ENCODE results near the gene LPP.

The LPP gene

DNA sequence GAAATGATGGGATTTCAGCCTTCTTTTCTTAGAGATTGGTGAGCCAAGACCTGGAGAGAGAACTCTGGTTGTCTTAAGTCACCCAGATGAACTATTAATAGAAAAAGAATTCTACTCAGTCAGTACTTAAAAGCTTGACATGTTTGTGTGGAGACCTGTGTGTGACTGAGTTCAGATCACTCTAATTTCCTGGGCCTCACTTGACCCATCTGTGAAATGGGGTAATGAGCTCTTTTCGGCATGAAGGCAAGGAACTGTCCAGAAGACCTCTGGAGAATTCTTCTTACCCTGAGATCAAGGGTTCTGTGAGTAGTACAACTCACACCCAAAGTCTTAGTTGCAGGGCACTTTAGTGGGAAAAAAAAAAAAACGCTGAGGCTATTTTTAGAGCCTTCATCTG, 92.9 kb downstream of the LPP start:
- Histone ChIP-seq H3K79me2 (ENCODE audit: insufficient read depth, low read length) (no peaks in the 10 kb centered on the region), H3K27ac (ENCODE audit: low read depth, low read length, poor library complexity, severe bottlenecking) (peak overlapping the region; percentile 97), H3K9me2 (ENCODE audit: low read depth, low read length) (no peaks in the 10 kb centered on the region), H3K9me3 (ENCODE audit: low read length) (no peaks in the 10 kb centered on the region), H3F3A (ENCODE audit: insufficient read depth, low read length) (peaks cover 17% of the 10 kb centered on the region), H3K4me1 (ENCODE audit: insufficient read depth, low read length, severe bottlenecking) (peaks cover 73% of the 10 kb centered on the region), H4K20me1 (ENCODE audit: insufficient read depth, low read length) (no peaks in the 10 kb centered on the region), H3K4me3 (ENCODE audit: low read depth, low read length, poor library complexity, severe bottlenecking) (no peak overlapping the region), H3K4me2 (ENCODE audit: low read length) (no peak overlapping the region; the same call in 1 of the 2 replicates), H3K36me3 (ENCODE audit: insufficient read depth, low read length) (no peaks in the 10 kb centered on the region), H2AFZ (ENCODE audit: low read length) (no peak overlapping the region), H3K27me3 (ENCODE audit: insufficient read depth, low read length) (no peaks in the 10 kb centered on the region), H3K9ac (ENCODE audit: low read length) (no peak overlapping the region; the same call in 1 of the 2 replicates)
- TF ChIP-seq CTCF (IDR thresholded peaks at IDR 0.05; ENCODE audit: low read length) (no peak), EZH2 (IDR thresholded peaks at IDR 0.05; ENCODE audit: borderline replicate concordance, low read length) (no peak)

- Histone ChIP-seq H3F3A (ENCODE audit: insufficient read depth, low read length) (peaks cover 12% of the 10 kb centered on the region), H2AFZ (ENCODE audit: low read length) (no peak overlapping the region), H3K27me3 (ENCODE audit: insufficient read depth, low read length) (no peaks in the 10 kb centered on the region), H3K9me2 (ENCODE audit: low read depth, low read length) (no peaks in the 10 kb centered on the region), H4K20me1 (ENCODE audit: insufficient read depth, low read length) (no peaks in the 10 kb centered on the region), H3K9me3 (ENCODE audit: low read length) (peaks cover 4% of the 10 kb centered on the region; the same call in 1 of the 2 replicates), H3K4me1 (ENCODE audit: insufficient read depth, low read length, severe bottlenecking) (peaks cover 61% of the 10 kb centered on the region), H3K4me3 (ENCODE audit: low read depth, low read length, poor library complexity, severe bottlenecking) (peak overlapping the region; percentile 33), H3K79me2 (ENCODE audit: insufficient read depth, low read length) (no peaks in the 10 kb centered on the region), H3K9ac (ENCODE audit: low read length) (peak overlapping the region; percentile 32; the same call in 1 of the 2 replicates), H3K4me2 (ENCODE audit: low read length) (peak overlapping the region; percentile 57), H3K36me3 (ENCODE audit: insufficient read depth, low read length) (peaks cover 5% of the 10 kb centered on the region; the same call in 1 of the 2 replicates), H3K27ac (ENCODE audit: low read depth, low read length, poor library complexity, severe bottlenecking) (peak overlapping the region; percentile 97)
- TF ChIP-seq CTCF (IDR thresholded peaks at IDR 0.05; ENCODE audit: low read length) = no peak
These were observed 94.1 kb downstream of the LPP start for GRCh38 chr3:188248036-188248561.

GRCh38 chr3:188253123-188253793, 99.3 kb downstream of the LPP start:
- Histone ChIP-seq H3F3A (ENCODE audit: insufficient read depth, low read length) (0 out of 2 replicates have a peak, but pooled peaks cover 6% of the 10 kb centered on the region), H3K79me2 (ENCODE audit: insufficient read depth, low read length) (no peaks in the 10 kb centered on the region), H3K4me2 (ENCODE audit: low read length) (no peak overlapping the region), H3K4me1 (ENCODE audit: insufficient read depth, low read length, severe bottlenecking) (peaks cover 29% of the 10 kb centered on the region), H3K27me3 (ENCODE audit: insufficient read depth, low read length) (no peaks in the 10 kb centered on the region), H3K9ac (ENCODE audit: low read length) (no peak overlapping the region), H3K36me3 (ENCODE audit: insufficient read depth, low read length) (peaks cover 5% of the 10 kb centered on the region; the same call in 1 of the 2 replicates), H3K9me3 (ENCODE audit: low read length) (peaks cover 8% of the 10 kb centered on the region; the same call in 1 of the 2 replicates), H4K20me1 (ENCODE audit: insufficient read depth, low read length) (no peaks in the 10 kb centered on the region), H3K4me3 (ENCODE audit: low read depth, low read length, poor library complexity, severe bottlenecking) (no peak overlapping the region), H3K9me2 (ENCODE audit: low read depth, low read length) (no peaks in the 10 kb centered on the region), H2AFZ (ENCODE audit: low read length) (no peak overlapping the region), H3K27ac (ENCODE audit: low read depth, low read length, poor library complexity, severe bottlenecking) (no peak overlapping the region)
- TF ChIP-seq CTCF (IDR thresholded peaks at IDR 0.05; ENCODE audit: low read length) (no peak), EZH2 (IDR thresholded peaks at IDR 0.05; ENCODE audit: borderline replicate concordance, low read length) (no peak)
